ENCODE results near the gene FRMPD2.
A peak's percentile ranks its signal among the peaks of the same experiment; 100 is the strongest.
"Not testable (repeated sequence)": the region's sequence is repeated elsewhere in the genome, so short reads cannot be mapped to it uniquely, and the experiment has no call there.

FRMPD2 gene

DNA sequence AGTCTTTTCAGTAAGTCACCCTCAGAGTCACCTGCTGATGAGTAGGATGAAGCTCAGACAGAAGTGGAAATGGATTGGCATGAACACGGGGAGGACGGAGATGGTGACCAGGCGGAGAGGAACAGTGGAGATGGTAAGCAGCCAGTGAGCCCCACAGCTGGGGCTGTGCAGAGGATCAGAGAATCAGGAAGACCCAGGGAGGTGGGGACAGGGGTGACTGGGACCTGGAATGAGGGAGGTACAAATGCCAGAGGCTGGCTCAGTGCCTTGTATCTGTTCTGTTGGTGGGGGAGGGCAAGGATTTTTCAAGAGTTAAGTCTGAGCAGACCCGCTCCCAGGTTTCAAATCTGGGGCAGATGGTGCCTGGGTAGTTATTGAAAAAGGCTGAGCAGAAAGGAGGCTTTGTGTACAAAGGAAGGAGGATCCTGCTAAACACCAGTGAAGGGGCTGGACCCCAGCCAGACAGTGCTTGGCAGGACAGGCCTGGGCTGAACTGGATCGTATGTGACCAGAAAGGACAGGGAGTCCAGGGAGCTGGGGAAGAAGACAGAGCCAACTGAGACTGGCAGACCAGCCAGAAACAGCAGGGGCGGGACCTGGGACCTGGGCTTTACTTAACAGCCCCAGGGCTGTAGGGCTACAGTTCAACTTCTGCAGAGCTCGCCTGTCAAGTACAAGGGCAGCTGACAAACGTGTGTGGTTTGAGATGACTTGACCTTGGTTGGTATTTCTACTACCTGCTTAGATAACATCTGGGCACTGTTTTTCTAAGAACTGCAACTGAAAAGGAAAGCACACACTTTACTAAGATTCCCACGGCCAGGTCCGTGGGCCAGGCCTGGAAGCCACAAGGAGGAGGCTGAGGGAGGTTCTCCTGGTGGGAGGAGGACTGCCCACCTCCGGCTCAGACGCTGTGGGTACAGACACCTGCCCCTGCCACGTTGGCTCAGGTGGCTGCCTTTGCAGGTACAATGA, 13.2 kb upstream of the FRMPD2 start:
- peak; percentile 37 for DNase-seq

DNA sequence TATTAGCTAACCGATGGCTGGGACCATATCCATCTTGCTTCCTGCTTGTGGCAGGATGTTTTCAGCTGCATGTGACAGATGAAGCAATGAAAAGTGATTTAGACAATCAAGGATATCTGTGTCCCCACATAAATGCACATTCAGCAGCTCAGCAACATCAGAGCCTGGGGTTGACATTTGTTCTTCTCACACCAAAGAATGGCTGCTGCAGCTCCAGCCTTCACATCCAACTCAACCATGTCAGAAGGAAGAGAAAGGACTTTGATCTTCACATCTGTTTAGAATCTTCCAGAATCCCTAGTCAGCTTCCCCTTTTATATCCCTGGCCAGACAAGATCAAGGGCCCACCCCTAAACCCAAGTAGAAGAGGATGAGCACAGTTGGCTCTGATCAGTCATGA, 11.9 kb upstream of the FRMPD2 start:
- no peak for DNase-seq

DNA sequence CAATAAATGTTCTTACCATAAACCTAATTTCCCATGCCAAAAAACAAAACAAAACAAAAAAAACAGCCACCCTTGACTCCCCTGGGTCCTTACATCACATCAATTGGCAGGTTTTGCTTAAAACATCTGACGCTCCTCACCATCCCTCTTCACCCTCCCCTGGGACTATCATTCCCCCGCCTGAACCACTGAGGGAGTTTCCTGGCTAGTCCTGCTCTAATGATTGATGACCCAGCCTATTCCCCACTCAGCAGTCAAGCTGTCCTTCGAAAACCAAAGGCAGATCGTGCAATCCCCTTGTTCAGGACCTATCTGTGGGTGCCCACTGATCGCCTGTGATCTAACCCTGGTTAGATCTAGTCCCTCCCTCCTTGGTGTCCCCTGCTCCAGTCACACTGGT, 11.2 kb upstream of the FRMPD2 start:
- DNase-seq, result no peak

DNA sequence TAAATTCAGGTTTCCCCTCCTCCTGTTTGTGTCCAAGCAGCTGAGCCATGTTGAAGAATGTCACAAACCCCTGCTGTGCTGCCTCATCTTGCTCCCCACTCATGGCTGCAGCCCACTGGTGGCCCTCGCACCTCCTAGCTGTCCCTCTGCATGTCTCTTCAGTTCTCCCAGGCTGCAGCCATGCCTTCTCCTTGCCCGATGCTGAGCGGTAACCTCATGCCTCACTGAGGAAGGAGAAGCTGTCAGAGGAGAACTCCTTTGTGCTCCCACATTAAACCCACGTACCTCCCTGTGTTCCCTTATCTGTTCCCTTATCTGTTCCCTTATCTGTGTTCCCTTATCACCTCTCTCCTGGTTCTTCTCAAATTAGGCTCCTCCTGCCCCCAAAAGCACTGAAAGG, 10.3 kb upstream of the FRMPD2 start:
- DNase-seq, result no peak

DNA sequence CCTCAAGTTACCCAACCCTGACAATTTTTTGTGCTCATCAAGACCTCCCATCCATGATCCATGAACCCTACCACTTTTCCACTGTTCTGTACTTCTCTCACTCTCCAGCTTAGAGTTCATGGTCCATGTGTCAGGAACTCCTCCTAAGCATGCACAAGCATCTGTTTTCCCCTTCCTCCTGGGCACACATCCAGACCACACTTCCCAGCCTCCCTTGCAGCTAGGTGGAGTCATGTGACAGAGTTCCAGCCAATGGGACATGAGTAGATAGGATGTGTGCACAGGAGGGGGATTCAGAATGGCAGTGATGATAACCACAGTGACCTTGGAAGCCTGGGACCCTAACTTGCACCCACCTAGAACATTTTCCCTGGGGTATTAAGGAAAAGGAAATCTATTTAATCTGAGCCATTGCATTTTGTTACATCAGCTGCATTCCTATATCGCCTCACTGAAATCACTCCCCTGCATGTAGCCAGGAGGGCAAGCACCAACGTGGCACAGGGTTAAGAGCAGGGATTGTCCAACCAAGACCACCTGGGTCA, 9.6 kb upstream of the FRMPD2 start:
- no peak for DNase-seq

DNA sequence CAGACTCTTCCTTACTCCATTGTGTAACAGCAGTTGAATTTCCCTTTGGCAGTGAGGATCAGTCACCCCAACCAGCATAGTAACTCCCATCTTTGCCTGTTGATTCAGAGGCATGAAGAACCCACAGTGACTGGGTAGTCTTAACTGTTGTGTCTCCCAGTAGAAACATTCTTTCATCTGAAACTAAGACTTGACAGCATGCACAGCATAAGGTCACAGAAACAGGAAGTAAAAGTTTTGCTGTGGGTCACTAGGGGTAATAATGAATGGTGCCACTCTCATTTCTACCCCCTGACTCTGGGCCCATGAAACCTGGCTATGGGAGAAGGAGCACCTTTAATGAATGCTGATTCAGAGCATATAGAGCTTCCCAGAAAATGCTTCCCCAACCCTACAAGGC, 8.3 kb upstream of the FRMPD2 start:
- DNase-seq, result no peak

DNA sequence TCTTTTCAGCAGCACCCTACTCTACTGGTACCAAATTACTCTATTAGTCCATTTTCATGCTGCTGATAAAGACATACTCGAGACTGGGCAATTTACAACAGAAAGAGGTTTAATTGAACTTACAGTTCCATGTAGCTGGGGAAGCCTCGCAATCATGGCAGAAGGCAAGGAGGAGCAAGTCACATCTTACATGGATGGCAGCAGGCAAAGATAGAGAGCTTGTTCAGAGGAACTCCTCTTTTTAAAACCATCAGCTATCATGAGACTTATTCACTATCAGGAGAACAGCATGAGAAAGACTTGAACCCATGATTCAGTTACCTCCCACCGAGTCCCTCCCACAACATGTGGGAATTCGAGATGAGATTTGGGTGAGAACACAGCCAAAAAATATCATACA, 7.2 kb upstream of the FRMPD2 start:
- DNase-seq, result not testable (repeated sequence)

DNA sequence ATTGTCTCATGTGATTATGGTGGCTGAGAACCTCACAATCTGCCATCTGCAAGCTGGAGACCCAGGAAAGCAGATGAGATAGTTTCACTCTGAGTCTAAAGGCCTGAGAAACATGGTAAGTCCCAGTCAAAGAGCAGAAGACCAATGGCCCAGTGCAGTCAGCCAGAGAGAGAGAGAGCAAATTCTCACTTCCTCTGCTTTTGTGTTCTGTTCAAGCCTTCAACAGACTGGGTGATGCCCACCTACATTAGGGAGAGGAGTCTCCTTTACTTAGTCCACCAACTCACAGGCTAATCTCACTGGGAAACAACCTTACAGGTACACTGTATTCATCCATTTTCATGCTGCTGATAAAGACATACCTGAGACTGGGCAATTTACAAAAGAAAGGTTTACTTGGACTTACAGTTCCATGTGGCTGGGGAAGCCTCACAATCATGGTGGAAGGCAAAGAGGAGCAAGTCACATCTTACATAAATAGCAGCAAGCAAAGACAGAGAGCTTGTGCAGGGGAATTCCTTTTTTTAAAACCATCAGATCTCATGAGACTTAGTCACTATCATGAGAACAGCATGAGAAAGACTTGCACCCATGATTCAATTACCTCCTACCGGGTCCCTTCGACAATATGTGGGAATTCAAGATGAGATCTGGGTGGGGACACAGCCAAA, 4.7 kb upstream of the FRMPD2 start:
- no peak for DNase-seq

DNA sequence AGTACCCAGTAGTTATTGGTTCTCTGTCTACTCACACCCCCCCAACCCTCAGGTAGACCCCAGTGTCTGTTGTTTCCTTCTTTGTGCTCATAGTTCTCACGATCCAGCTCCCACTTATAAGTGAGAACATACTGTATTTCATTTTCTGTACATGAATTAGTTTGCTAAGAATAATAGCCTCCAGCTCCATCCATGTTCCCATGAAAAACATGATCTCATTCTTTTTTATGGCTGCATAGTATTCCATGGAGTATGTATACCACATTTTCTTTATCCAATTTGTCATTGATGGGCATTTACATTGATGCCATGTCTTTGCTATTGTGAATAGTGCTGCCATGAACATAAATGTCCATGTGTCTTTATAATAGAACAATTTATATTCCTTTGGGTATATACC, 2.6 kb upstream of the FRMPD2 start:
- no peak for DNase-seq

DNA sequence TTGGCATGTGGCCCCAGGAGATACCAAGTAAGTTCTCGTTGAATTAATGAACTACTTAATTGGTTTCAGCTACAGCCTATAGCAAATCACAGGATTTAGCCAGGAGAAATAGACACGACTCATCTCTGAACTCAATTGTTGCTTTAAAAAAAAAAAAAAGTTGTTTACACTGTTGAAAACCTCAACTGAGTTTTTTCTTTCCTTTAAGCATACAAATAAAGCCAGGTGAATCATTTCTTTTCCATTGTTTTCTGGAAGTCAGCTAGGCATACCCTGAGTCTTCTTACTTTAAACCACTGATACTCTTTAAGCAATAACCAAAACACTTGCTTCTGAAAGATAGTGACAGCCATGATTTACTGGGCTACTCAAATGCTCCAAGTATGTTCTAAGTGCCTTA, 755 bp downstream of the FRMPD2 start:
- DNase-seq, result no peak

DNA sequence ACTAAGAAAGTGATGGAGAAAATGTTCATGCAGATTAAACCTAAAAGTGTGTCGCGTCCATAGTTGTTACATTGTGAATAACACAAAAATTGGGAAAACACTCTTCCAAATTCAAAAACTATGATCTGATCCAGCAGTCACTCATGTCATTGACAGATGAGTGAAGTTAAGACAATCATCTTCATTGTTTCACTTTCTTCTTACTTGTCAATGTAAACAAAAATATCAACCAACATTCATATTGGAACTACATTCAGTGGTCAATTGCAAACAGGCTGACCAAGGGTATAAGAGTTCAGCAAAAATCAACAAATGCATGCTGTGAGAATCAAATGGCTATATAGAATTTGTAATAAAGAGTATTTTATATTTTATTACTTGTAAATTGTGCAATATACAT, 1.8 kb downstream of the FRMPD2 start:
- no peak for DNase-seq

DNA sequence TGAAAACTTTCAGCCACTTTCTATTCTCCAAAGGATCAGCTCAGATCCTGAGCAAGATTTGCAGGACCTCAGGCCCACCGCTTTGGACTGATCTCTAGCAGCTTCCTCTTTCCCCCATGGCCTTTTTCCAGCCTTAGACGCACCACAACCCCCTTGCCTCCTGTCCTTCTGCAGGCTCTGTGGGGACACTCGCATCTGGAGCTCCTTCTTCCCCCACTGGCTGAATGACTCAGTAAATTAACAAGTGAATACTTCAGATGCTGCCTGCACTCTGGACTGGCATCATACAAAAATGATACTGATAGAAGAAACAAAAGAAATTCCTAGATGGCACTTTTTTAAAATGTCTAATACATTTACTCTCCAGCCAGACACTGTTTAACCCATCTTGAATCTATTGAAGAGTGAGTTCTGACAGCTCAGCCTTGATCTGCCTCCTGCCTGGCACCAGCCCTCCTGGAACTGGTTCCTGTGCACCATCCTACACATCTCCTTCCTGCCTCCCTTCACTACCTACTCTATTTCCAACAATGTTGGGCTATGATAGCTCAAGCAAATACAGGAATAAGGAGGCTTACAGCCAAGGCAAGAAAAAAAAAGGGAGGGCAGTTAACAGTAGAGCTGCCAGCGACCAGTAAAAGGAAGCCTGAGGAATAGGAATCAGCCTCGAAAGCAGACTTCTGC, 3.3 kb downstream of the FRMPD2 start:
- no peak for DNase-seq

DNA sequence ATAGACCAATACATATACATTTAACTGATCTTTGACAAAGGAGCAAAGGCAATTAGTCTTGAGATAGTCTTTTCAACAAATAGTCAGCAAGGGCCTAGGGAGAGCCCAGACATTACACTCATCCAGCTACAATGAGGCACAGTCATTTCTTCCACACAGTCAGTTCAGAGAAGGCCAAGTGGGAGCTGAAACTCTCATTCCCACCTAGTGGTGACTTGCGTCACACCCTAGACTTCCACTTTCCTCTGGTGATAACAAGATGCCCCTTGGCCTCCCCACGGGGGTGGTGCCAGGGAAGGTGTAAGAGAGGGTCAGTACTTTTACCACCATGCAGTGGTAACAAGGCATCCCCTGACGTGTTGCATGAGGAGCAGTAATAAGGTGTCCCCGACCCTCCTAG, 8.0 kb downstream of the FRMPD2 start:
- no peak for DNase-seq

DNA sequence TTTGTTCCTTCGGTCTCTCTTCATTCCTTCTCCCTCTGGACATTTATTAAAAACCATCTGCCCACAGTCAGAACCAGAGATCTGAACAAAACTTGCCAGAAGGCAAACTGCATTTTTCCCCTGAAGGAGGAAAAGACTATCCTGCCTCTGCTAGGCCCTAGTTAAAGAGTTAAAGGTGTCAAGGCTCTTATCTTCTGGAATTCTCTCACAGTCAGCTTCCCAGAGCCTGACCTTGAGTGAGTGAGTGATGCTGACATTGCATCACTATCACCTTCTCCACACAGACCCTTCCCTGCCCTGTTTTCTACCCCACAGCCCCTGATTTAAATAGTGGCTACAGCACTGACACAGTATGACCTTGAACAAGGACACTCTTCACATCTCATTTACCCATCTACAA, 16.4 kb downstream of the FRMPD2 start:
- DNase-seq, result no peak

DNA sequence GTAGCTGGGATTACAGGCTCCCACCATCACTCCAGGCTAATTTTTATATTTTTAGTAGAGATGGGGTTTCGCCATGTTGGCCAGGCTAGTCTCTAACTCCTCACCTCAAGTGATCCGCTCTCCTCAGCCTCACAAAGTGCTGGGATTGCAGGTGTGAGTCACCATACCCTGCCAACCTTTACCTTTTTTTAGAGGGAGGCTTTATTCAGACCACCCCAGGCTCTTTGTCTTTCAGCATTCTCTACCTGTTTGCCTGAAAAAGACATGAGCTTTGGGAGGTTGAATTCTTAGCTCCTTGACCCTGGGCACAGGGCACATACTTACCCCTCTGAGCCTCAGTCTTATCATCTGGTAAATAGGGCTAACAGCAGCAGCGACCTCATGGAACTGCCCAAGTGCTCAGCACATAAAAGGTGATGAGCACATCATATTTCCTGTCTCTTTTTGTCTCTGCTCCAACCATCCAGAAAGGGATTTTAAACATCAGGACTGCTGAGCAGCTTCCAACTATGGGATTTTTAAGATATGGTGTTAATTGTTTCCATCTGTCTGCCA, 17.0 kb downstream of the FRMPD2 start:
- DNase-seq, result no peak

DNA sequence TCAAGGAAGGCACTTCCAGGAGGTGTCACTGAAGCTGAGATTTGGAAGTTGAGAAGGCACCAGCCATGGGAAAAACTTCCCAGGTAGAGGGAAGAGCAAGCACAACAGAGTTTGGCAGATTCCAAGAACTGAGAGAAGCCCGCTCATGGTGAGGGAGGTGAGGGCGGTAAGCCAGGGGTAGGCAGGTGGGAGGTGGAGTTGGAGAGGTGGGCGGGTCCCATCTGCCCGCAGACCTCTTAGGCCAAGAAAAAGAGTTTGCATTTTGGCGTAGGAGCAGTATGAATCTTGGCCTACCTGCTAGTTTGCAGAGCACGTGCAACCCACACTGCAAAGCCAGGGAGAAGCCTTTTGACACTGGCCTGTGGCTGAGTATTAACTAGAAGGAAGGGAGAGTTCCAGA, 18.8 kb downstream of the FRMPD2 start:
- DNase-seq, result no peak

DNA sequence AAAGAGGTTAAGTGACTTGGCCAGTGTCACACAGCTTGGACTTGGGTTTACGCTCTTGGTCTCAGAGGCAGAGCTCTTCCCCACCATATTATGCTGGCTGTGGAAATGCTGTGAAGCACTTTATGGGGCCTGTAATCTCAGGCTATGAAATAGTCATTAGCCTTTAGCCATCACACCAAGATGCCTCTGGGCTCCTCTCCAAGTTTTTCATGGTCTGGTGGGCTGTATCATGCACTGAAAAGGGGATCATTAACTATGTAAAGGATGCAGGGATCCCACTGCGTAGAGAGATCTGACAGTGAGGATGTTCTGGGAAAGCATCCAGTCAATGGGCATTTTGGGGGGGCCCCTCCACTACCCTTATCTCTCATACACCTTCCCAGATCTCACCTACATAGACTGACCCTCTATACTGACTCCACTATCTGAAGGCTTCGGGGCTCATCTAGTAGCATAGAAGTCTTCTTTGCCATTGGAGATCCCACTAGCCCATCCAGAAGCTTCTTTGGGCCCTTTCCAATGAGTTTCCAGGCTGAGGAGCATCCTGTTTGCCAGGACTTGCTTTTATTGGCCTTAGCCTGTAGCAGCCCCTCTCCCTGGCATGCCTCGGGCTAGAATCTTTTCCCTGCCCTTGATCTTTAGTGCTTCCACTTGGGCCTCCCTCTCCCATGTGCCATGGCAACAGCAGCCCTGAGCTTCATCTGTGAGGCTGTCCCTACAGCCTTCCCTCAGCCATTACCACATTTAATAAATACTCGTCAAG, 19.6 kb downstream of the FRMPD2 start:
- peak; percentile 65 for DNase-seq

DNA sequence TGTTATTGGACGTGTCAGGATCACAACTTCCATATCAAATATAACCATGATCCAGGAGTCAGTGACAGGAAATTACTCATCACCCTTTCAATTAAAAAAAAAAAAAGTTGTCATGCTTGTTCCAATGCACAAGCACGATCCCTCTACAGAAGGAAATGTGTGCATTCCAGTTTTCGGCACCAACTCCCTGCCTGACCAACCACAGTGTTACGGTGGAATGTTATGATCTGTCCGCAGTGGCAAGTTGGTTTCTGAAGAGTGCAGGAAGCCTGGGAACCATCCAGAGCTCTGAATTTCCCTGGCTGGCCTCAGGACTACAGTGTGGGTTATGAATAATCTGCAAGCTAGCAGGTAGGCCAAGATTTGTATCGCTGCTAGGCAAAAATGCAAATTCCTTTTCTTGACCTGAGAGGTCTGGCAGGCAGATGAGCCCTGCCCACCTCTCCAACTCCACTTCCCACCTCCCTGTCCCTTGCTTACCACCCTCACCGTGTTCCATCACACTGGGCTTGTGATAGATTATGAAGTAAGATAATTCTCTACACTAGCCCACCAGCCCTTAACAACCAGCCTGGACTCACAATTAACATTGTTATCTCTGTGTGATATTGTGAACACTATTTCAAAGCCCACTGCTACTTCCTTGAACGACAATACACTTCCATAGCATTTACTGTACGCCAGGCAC, 20.4 kb downstream of the FRMPD2 start:
- no peak for DNase-seq

DNA sequence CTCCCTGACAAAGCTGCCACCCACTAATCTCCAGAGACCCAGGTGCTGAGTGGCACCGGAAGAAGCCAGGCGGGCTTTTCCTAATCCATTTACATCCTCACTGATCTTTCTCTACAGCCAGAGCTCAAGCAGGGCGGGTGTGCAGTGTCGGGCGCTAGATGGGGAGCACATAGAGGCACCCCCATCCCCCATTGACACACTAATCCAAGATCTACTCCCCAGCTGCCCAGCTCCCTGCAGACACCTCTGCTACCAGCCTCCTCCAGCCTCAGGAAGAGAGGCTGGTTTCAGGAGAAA, 22.2 kb downstream of the FRMPD2 start:
- no peak for DNase-seq

DNA sequence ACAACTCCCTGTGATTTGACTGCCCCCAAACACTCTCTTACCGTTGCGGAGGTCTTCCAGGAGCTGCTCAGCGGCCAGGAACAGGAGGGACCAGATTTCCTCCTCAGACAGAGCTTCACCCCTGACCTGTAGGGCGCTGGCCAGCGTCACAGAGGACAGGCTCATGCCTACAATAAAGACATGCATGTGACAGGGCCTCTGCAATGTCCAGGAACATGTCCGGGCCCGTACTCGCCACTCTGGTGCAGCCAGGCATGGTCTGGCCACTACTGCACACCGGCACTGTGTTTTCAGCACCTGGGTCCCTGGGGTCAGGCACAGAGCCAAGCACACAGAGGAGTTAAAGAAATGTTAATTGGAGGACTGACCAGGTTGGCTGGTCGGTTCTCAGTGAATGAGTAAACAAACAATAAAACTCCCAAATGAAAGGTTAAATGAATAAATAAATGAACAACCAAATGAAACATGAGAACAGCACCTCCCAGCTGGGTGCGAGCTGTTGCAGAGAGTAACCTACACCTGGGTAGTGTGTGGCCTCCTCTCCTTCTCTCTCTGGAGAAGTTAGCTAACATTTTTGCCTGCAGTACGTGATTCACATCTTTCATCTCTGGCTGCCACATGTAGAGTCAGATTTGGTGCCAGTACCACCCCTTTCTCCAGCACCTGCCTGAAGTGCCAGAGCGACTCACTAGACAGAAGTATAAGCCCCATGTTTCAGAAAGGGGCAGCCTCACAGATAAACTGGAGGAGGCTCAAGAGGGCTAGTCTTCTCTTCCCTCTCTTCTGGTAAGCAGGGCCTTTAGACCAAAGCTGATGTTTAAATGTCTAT, 22.8 kb downstream of the FRMPD2 start:
- peak; percentile 80 for DNase-seq

DNA sequence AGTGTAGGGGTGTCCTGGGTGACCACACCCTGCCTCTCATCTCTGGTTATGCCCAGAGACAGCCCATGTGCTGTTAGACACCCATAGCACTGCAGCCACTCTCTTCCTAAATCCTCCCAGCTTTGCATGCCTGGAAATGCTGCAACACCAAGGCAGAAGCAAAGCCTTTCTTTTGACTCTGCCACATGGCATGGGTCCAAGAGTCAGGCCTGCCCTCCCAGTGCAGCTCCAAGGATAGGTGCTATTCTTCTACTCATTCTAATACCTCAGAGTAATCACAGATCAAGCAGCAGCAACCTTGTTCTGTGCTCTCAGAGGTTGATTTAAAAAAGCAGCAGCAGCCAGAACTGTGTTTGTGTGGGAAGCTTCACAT, 23.4 kb downstream of the FRMPD2 start:
- peak; percentile 56 for DNase-seq

Data from NCI-H1105 treated with DMSO at 0.1 percent for 48 hours (cell line).